ENCODE measurements around the gene SLC14A1. TPM values are rescaled to one million over a fixed set of nuclear protein-coding genes. Genes with fewer than 3 reads are reported as not detected.

SLC14A1 gene
- polyA plus RNA-seq, 3 donors from 2014 or later, result 3.8 to 12.4 (median 5.1) TPM

GRCh38 chr18:45728336-45729010 lies 4.5 kb downstream of the SLC14A1 start:
- Mint-ChIP-seq H3K27ac (no peak overlapping the region), H3K4me3 (no peak overlapping the region), H3K27me3 (ENCODE audit: low read depth in 3 of 3) (peaks cover 0 to 3% (median 1%) of the 10 kb centered on the region in 3 donors), H3K9me3 (no peaks in the 10 kb centered on the region), H3K36me3 (peaks cover 25 to 48% (median 43%) of the 10 kb centered on the region in 3 donors), H3K4me1 (peaks cover 8 to 9% of the 10 kb centered on the region in 2 donors)
- DNase-seq, result no peak

GRCh38 chr18:45730832-45731575 lies 7.0 kb downstream of the SLC14A1 start:
- H3K4me3 Mint-ChIP-seq, result no peak overlapping the region
- no peak overlapping the region for H3K27ac Mint-ChIP-seq
- H3K27me3 Mint-ChIP-seq (ENCODE audit: low read depth in 3 of 3), result peaks cover 0 to 3% (median 1%) of the 10 kb centered on the region in 3 donors
- peaks cover 18 to 29% (median 28%) of the 10 kb centered on the region in 3 donors for H3K36me3 Mint-ChIP-seq
- DNase-seq, result no peak
- no peaks in the 10 kb centered on the region for H3K9me3 Mint-ChIP-seq
- H3K4me1 Mint-ChIP-seq, result peaks cover 8 to 9% of the 10 kb centered on the region in 2 donors

GRCh38 chr18:45731716-45732115 lies 7.7 kb downstream of the SLC14A1 start:
- H3K36me3 Mint-ChIP-seq, result peaks cover 20 to 30% (median 29%) of the 10 kb centered on the region in 3 donors
- no peaks in the 10 kb centered on the region for H3K9me3 Mint-ChIP-seq
- peaks cover 0 to 3% (median 1%) of the 10 kb centered on the region in 3 donors for H3K27me3 Mint-ChIP-seq (ENCODE audit: low read depth in 3 of 3)
- no peak overlapping the region for H3K27ac Mint-ChIP-seq
- H3K4me1 Mint-ChIP-seq, result peaks cover 8 to 9% of the 10 kb centered on the region in 2 donors
- no peak overlapping the region for H3K4me3 Mint-ChIP-seq
- no peak for DNase-seq

GRCh38 chr18:45733535-45733934 lies 9.6 kb downstream of the SLC14A1 start:
- no peak overlapping the region for H3K4me3 Mint-ChIP-seq
- H3K9me3 Mint-ChIP-seq, result no peaks in the 10 kb centered on the region
- H3K27ac Mint-ChIP-seq, result no peak overlapping the region
- peaks cover 0 to 4% (median 3%) of the 10 kb centered on the region in 3 donors for H3K27me3 Mint-ChIP-seq (ENCODE audit: low read depth in 3 of 3)
- peaks cover 24 to 37% (median 33%) of the 10 kb centered on the region in 3 donors for H3K36me3 Mint-ChIP-seq
- DNase-seq, result no peak
- H3K4me1 Mint-ChIP-seq, result peaks cover 8 to 9% of the 10 kb centered on the region in 2 donors

GRCh38 chr18:45734505-45734904 lies 10.5 kb downstream of the SLC14A1 start:
- Mint-ChIP-seq H3K9me3 (no peaks in the 10 kb centered on the region), H3K27me3 (ENCODE audit: low read depth in 3 of 3) (peaks cover 0 to 4% (median 0%) of the 10 kb centered on the region in 3 donors), H3K4me1 (peaks cover 8 to 9% of the 10 kb centered on the region in 2 donors), H3K36me3 (peaks cover 29 to 37% (median 32%) of the 10 kb centered on the region in 3 donors), H3K27ac (no peak overlapping the region), H3K4me3 (no peak overlapping the region)
- no peak for DNase-seq

- Mint-ChIP-seq H3K36me3 (peaks cover 33 to 37% (median 34%) of the 10 kb centered on the region in 3 donors), H3K4me3 (no peak overlapping the region), H3K4me1 (peaks cover 8 to 9% of the 10 kb centered on the region in 2 donors), H3K27me3 (ENCODE audit: low read depth in 3 of 3) (peaks cover 0 to 4% (median 0%) of the 10 kb centered on the region in 3 donors), H3K9me3 (no peaks in the 10 kb centered on the region), H3K27ac (no peak overlapping the region)
- DNase-seq, result no peak
These were observed 11.0 kb downstream of the SLC14A1 start for GRCh38 chr18:45734944-45735343.

GRCh38 chr18:45738660-45739059 lies 14.7 kb downstream of the SLC14A1 start:
- H3K4me3 Mint-ChIP-seq, result no peak overlapping the region
- peaks cover 0 to 3% (median 3%) of the 10 kb centered on the region in 3 donors for H3K27me3 Mint-ChIP-seq (ENCODE audit: low read depth in 3 of 3)
- no peaks in the 10 kb centered on the region for H3K4me1 Mint-ChIP-seq
- H3K36me3 Mint-ChIP-seq, result peaks cover 29 to 45% (median 40%) of the 10 kb centered on the region in 3 donors
- no peaks in the 10 kb centered on the region for H3K9me3 Mint-ChIP-seq
- H3K27ac Mint-ChIP-seq, result no peak overlapping the region
- DNase-seq, result no peak

GRCh38 chr18:45739268-45739667 lies 15.3 kb downstream of the SLC14A1 start:
- Mint-ChIP-seq H3K4me3 (no peak overlapping the region), H3K27me3 (ENCODE audit: low read depth in 3 of 3) (peaks cover 0 to 3% (median 3%) of the 10 kb centered on the region in 3 donors)
- DNase-seq, result no peak

GRCh38 chr18:45739848-45740247 lies 15.9 kb downstream of the SLC14A1 start:
- Mint-ChIP-seq H3K9me3 (no peaks in the 10 kb centered on the region), H3K27me3 (ENCODE audit: low read depth in 3 of 3) (peaks cover 0 to 3% (median 3%) of the 10 kb centered on the region in 3 donors)

More at GRCh38 chr18:45739268-45739667, 15.3 kb downstream of the SLC14A1 start:
- H3K9me3 Mint-ChIP-seq, result no peaks in the 10 kb centered on the region
- no peaks in the 10 kb centered on the region for H3K4me1 Mint-ChIP-seq
- H3K27ac Mint-ChIP-seq, result no peak overlapping the region
- peaks cover 27 to 44% (median 39%) of the 10 kb centered on the region in 3 donors for H3K36me3 Mint-ChIP-seq

GRCh38 chr18:45741056-45741455 lies 17.1 kb downstream of the SLC14A1 start:
- Mint-ChIP-seq H3K36me3 (peaks cover 28 to 54% (median 48%) of the 10 kb centered on the region in 3 donors), H3K27me3 (ENCODE audit: low read depth in 3 of 3) (peaks cover 0 to 3% (median 3%) of the 10 kb centered on the region in 3 donors), H3K4me1 (peaks cover 2 to 9% of the 10 kb centered on the region in 2 donors), H3K4me3 (no peak overlapping the region), H3K9me3 (no peaks in the 10 kb centered on the region), H3K27ac (no peak overlapping the region)
- DNase-seq, result no peak

More at GRCh38 chr18:45739848-45740247, 15.9 kb downstream of the SLC14A1 start:
- H3K36me3 Mint-ChIP-seq, result peaks cover 21 to 44% (median 40%) of the 10 kb centered on the region in 3 donors
- peak overlapping the region in 1 of 6 donors; percentile 42 for H3K27ac Mint-ChIP-seq
- no peaks in the 10 kb centered on the region for H3K4me1 Mint-ChIP-seq
- H3K4me3 Mint-ChIP-seq, result no peak overlapping the region
- no peak for DNase-seq

- DNase-seq, result no peak
- Mint-ChIP-seq H3K4me3 (no peak overlapping the region), H3K27ac (peak overlapping the region in 2 of 6 donors; percentile 20 to 51), H3K9me3 (no peaks in the 10 kb centered on the region), H3K27me3 (ENCODE audit: low read depth in 3 of 3) (peaks cover 0 to 3% (median 0%) of the 10 kb centered on the region in 3 donors), H3K4me1 (peaks cover 2 to 9% of the 10 kb centered on the region in 2 donors), H3K36me3 (peaks cover 34 to 44% (median 42%) of the 10 kb centered on the region in 3 donors)
These were observed 22.0 kb downstream of the SLC14A1 start for GRCh38 chr18:45745817-45746461.

GRCh38 chr18:45748501-45748900 lies 24.5 kb downstream of the SLC14A1 start:
- Mint-ChIP-seq H3K4me3 (no peak overlapping the region), H3K27me3 (ENCODE audit: low read depth in 3 of 3) (no peaks in the 10 kb centered on the region), H3K9me3 (no peaks in the 10 kb centered on the region), H3K4me1 (peaks cover 2 to 9% of the 10 kb centered on the region in 2 donors), H3K27ac (no peak overlapping the region), H3K36me3 (peaks cover 32 to 36% (median 34%) of the 10 kb centered on the region in 3 donors)
- DNase-seq, result no peak

- peaks cover 2 to 9% of the 10 kb centered on the region in 2 donors for H3K4me1 Mint-ChIP-seq
- no peak overlapping the region for H3K4me3 Mint-ChIP-seq
- H3K27ac Mint-ChIP-seq, result no peak overlapping the region
- H3K36me3 Mint-ChIP-seq, result peaks cover 24 to 34% (median 28%) of the 10 kb centered on the region in 3 donors
- no peak for DNase-seq
- H3K9me3 Mint-ChIP-seq, result no peaks in the 10 kb centered on the region
- peaks cover 0 to 3% (median 0%) of the 10 kb centered on the region in 3 donors for H3K27me3 Mint-ChIP-seq (ENCODE audit: low read depth in 3 of 3)
These were observed 26.1 kb downstream of the SLC14A1 start for GRCh38 chr18:45749918-45750689.

All from immature natural killer cell (primary cell).